A549 (cell line): ENCODE measurements around the gene HEG1. TPM values are rescaled to one million over a fixed set of nuclear protein-coding genes. Genes with fewer than 3 reads are reported as not detected.

Source experiments
- ATAC-seq, 2 experiments: fragments of 200-7000 bp in 1 of 2; fragments of >200 bp in 1 of 2; cut with Nextera tagmentation in 1 of 2; cut with Tn5 transposase in 1 of 2; 3 replicates each; pipeline versions ENCODE4 v1.8.0 to v1.9.1; 2018 to 2020; ENCODE audit warnings: mild to moderate bottlenecking in 1 of 2, moderate library complexity in 1 of 2
- CTCF ChIA-PET: fragments of 300-600 bp; sonication (Branson Sonifier 250); formaldehyde crosslinking; extraction: SDS; loops from one replicate; lab custom pipeline; 2021; ENCODE audit warnings: antibody characterized with exemption, inconsistent platforms; lab: Yijun Ruan, JAX
- POLR2A ChIA-PET: fragments of 350-600 bp; formaldehyde crosslinking; extraction: SDS; loops from one replicate; lab custom pipeline; 2021; ENCODE audit warnings: antibody characterized with exemption, inconsistent platforms; lab: Yijun Ruan, JAX
- DNase-seq, 2 experiments: peaks; one replicate each; pipeline versions ENCODE4 v3.0.0 to v3.0.0-alpha.2; 2011 to 2016; ENCODE audit warnings: low read depth in 1 of 2, low spot score in 1 of 2
- FAIRE-seq: peaks from 2 replicates; lab custom pipeline; 2011; peaks lifted over from hg19 to GRCh38; lab: Jason Lieb, UNC
- H3K27ac ChIP-seq, 2 experiments: fragments of >200 bp; sonication (Bioruptor Twin); formaldehyde crosslinking; 3 replicates each; pipeline ENCODE4 v1.5.1; 2016 to 2017
- H3K4me1 ChIP-seq: fragments of >200 bp; sonication (Bioruptor Twin); formaldehyde crosslinking; 3 replicates; pipeline ENCODE4 v1.6.1; 2016
- H3K4me2 ChIP-seq: fragments of >200 bp; sonication (Bioruptor Twin); formaldehyde crosslinking; 3 replicates; pipeline ENCODE4 v1.6.1; 2016
- H3K4me3 ChIP-seq: fragments of >200 bp; sonication (Bioruptor Twin); formaldehyde crosslinking; 3 replicates; pipeline ENCODE4 v1.5.1; 2016
- H3K9me3 ChIP-seq: fragments of >200 bp; sonication (Bioruptor Twin); formaldehyde crosslinking; 3 replicates; pipeline ENCODE4 v1.6.1; 2016
- CEBPB ChIP-seq, 2 experiments: fragments of >200 bp in 1 of 2; sonication (Bioruptor Twin) in 1 of 2; formaldehyde crosslinking in 1 of 2; IDR thresholded peaks; 2 replicates each; pipeline ENCODE4 v1.6.1; 2012 to 2016
- CHD4 ChIP-seq: fragments of 200-600 bp; sonication (generic); IDR thresholded peaks from 2 replicates; pipeline ENCODE4 v1.6.1; 2016; ENCODE audit warnings: antibody characterized with exemption, mild to moderate bottlenecking, borderline replicate concordance
- CTCF ChIP-seq: fragments of >200 bp; sonication (Bioruptor Twin); formaldehyde crosslinking; IDR thresholded peaks from 3 replicates; pipeline ENCODE4 v1.5.1; 2016
- E2F6 ChIP-seq: IDR thresholded peaks from 2 replicates; pipeline ENCODE4 v1.6.1; 2012; ENCODE audit warnings: low read depth, borderline replicate concordance
- ESRRA ChIP-seq: fragments of 150-350 bp; IDR thresholded peaks from 2 replicates; pipeline ENCODE4 v1.6.1; 2014; ENCODE audit warnings: mild to moderate bottlenecking, low read length, borderline replicate concordance
- FOXS1 ChIP-seq: fragments of 250-450 bp; sonication (Bioruptor Pico); IDR thresholded peaks from 2 replicates; pipeline ENCODE4 v1.5.0; 2020; ENCODE audit warnings: mild to moderate bottlenecking, moderate library complexity
- HEYL ChIP-seq: fragments of 250-450 bp; sonication (Bioruptor Pico); IDR thresholded peaks from 2 replicates; pipeline ENCODE4 v1.8.0; 2021; ENCODE audit warnings: mild to moderate bottlenecking, moderate library complexity
- HOXB13 ChIP-seq: fragments of 250-450 bp; sonication (Bioruptor Pico); IDR thresholded peaks from 2 replicates; pipeline ENCODE4 v1.5.0; 2020; ENCODE audit warnings: low read depth, mild to moderate bottlenecking, moderate library complexity
- JUN ChIP-seq, 2 experiments: fragments of >200 bp; sonication (Bioruptor Twin); formaldehyde crosslinking; IDR thresholded peaks; 2 replicates in 1 of 2; 3 replicates in 1 of 2; pipeline ENCODE4 v1.6.1; 2016 to 2017
- KDM1A ChIP-seq: fragments of 200-600 bp; sonication (generic); IDR thresholded peaks from 2 replicates; pipeline ENCODE4 v1.6.1; 2016; ENCODE audit warnings: low read depth, mild to moderate bottlenecking
- MAX ChIP-seq: IDR thresholded peaks from 2 replicates; pipeline ENCODE4 v1.6.1; 2012
- NR3C1 ChIP-seq: fragments of >200 bp; sonication (Bioruptor Twin); formaldehyde crosslinking; IDR thresholded peaks from 3 replicates; pipeline ENCODE4 v1.6.1; 2017
- PBX3 ChIP-seq: IDR thresholded peaks from 2 replicates; pipeline ENCODE4 v1.6.1; 2012
- POLR2A ChIP-seq: IDR thresholded peaks from 2 replicates; pipeline ENCODE4 v1.6.1; 2012; ENCODE audit warnings: mild to moderate bottlenecking, low read length
- RCOR1 ChIP-seq: fragments of 150-350 bp; IDR thresholded peaks from 2 replicates; pipeline ENCODE4 v1.6.1; 2014; ENCODE audit warnings: antibody characterized with exemption, low read length, low read depth
- RFX5 ChIP-seq: fragments of 450-650 bp; IDR thresholded peaks from 2 replicates; pipeline ENCODE4 v1.7.1; 2014; ENCODE audit warnings: antibody characterized with exemption, mild to moderate bottlenecking, moderate library complexity
- RNF2 ChIP-seq: fragments of 200-600 bp; sonication (generic); IDR thresholded peaks from 2 replicates; pipeline ENCODE4 v1.6.1; 2016; ENCODE audit warnings: low read depth, mild to moderate bottlenecking, antibody characterized with exemption, moderate library complexity, borderline replicate concordance
- SMC3 ChIP-seq: fragments of >200 bp; sonication (Bioruptor Twin); formaldehyde crosslinking; IDR thresholded peaks from 3 replicates; pipeline ENCODE4 v1.6.1; 2018; ENCODE audit warnings: inconsistent platforms
- SREBF2 ChIP-seq: fragments of 450-650 bp; IDR thresholded peaks from 2 replicates; pipeline ENCODE4 v1.6.1; 2014; ENCODE audit warnings: mild to moderate bottlenecking, moderate library complexity
- TP53 ChIP-seq: fragments of 250-450 bp; sonication (Bioruptor Pico); IDR thresholded peaks from 2 replicates; pipeline ENCODE4 v1.5.0; 2021; ENCODE audit warnings: mild to moderate bottlenecking, moderate library complexity
- ZNF302 ChIP-seq: fragments of 250-450 bp; sonication (Bioruptor Pico); IDR thresholded peaks from 2 replicates; pipeline ENCODE4 v1.9.0; 2021; ENCODE audit warnings: inconsistent platforms, mild to moderate bottlenecking, moderate library complexity
- ZSCAN20 ChIP-seq: fragments of 250-450 bp; sonication (Bioruptor Pico); IDR thresholded peaks from 2 replicates; pipeline ENCODE4 v1.8.0; 2022; ENCODE audit warnings: mild to moderate bottlenecking, moderate library complexity
- WGBS: methylation state at CpG from one replicate; pipeline ENCODE4 v1.1.6; 2017; ENCODE audit errors: missing lambda C conversion rate; 5-methylcytosine and 5-hydroxymethylcytosine counted together
- polyA plus RNA-seq, 4 experiments: library from polyadenylated mRNA; depleted of rRNA in 3 of 4; stranded (reverse); fragments of >200 nt; fragmentation: RNase III in 1 of 4; extraction: RNeasy Plus Mini Kit Qiagen cat#74134 plus additional on column Dnase treatment in 1 of 4; gene quantifications; 2 replicates in 3 of 4; 3 replicates in 1 of 4; pipeline ENCODE4 v1.2.3, GENCODE V29; 2011 to 2017

Gene HEG1
- polyA plus RNA-seq, 2 of the 4 experiments (the other 2 are of a cell fraction): 5.4 to 5.6 TPM

- ChIA-PET POLR2A (no interaction called here), CTCF (interaction anchor here (1.0 to 1.9 kb wide), 5 partner anchors 8 to 37 kb away, joined by 3 to 4 read pairs (median 4); no protein-coding TSS in a partner anchor)
- DNase-seq (no peak), ATAC-seq (no peak), FAIRE-seq (no peak)
- Histone ChIP-seq H3K4me3 (no peak overlapping the region), H3K27ac (no peak overlapping the region), H3K4me1 (peaks cover 14% of the 10 kb centered on the region), H3K9me3 (peaks cover 12% of the 10 kb centered on the region; the same call in 2 of the 3 replicates), H3K4me2 (no peak overlapping the region)
- TF ChIP-seq CEBPB (IDR thresholded peaks at IDR 0.05) (no peak), NR3C1 (no peak), RFX5 (no peak), CHD4 (no peak), HOXB13 (no peak), SMC3 (no peak), POLR2A (no peak), ZSCAN20 (CRISPR knock-in tag) (no peak)
- WGBS: 92% methylated on average over 5 of the region's 5 CpGs
Measured at GRCh38 chr3:125033135-125033534, 22.7 kb downstream of the HEG1 start.

- FAIRE-seq (no peak), DNase-seq (no peak), ATAC-seq (no peak; a peak in 1 of 6 replicates)
- H3K4me1 ChIP-seq: peaks cover 14% of the 10 kb centered on the region
- no peak overlapping the region for H3K4me3 ChIP-seq
- CTCF ChIA-PET: interaction anchor here (1.0 to 1.8 kb wide), 4 partner anchors 9 to 37 kb away, joined by 3 to 4 read pairs (median 4); no protein-coding TSS in a partner anchor
- POLR2A ChIA-PET: no interaction called here
- WGBS: 100% methylated on average over 3 of the region's 3 CpGs
- peak overlapping the region; percentile 37; the same call in 2 of the 3 replicates for H3K4me2 ChIP-seq
- TF ChIP-seq ZSCAN20 (CRISPR knock-in tag) (no peak), KDM1A (no peak), ZNF302 (no peak), E2F6 (no peak), SREBF2 (no peak), TP53 (CRISPR knock-in tag) (no peak), CHD4 (no peak), RNF2 (no peak), JUN (IDR thresholded peaks at IDR 0.05) (no peak), CEBPB (IDR thresholded peaks at IDR 0.05) (no peak), HEYL (CRISPR knock-in tag) (no peak), PBX3 (no peak), SMC3 (no peak), FOXS1 (CRISPR knock-in tag) (no peak), MAX (no peak), ESRRA (no peak), HOXB13 (no peak), RCOR1 (no peak), NR3C1 (no peak), CTCF (no peak)
- peaks cover 12% of the 10 kb centered on the region; the same call in 2 of the 3 replicates for H3K9me3 ChIP-seq
- peak overlapping the region; percentile 35 to 67; a peak in 4 of 6 replicates for H3K27ac ChIP-seq
Measured at GRCh38 chr3:125032683-125033082, 23.1 kb downstream of the HEG1 start.
